Lower leg skin (tissue), 3 donors: Measurements from ENCODE around the gene ZNF566.

Experiments used
- CTCF ChIP-seq, 3 donors: fragments of 450-650 bp; IDR thresholded peaks; one replicate each; pipeline ENCODE4 v1.5.1; 2016; ENCODE audit warnings: antibody characterized with exemption in 3 of 3, mild to moderate bottlenecking in 3 of 3, moderate library complexity in 2 of 3
- POLR2A ChIP-seq, 2 donors: fragments of 450-650 bp; IDR thresholded peaks; one replicate each; pipeline ENCODE4 v1.6.1; 2016 to 2017; ENCODE audit warnings: antibody characterized with exemption in 2 of 2, mild to moderate bottlenecking in 1 of 2, moderate library complexity in 1 of 2

GRCh38 chr19:36418287-36419001 lies 70.9 kb downstream of the ZNF566 start, which contains the start of gene ZFP82:
- TF ChIP-seq CTCF (IDR thresholded peaks at IDR 0.05) (no peak), POLR2A (IDR thresholded peaks at IDR 0.05) (no peak)
